ENCODE measurements around the gene ZDHHC22. TPM values are rescaled to one million over a fixed set of nuclear protein-coding genes. Genes with fewer than 3 reads are reported as not detected.

ZDHHC22 gene
- polyA plus RNA-seq, 1 donor from 2014 or later = 4.3 TPM

- Histone ChIP-seq H3K79me2 (replicated peaks; ENCODE audit: insufficient read depth, low read length) (no peaks in the 10 kb centered on the region), H3K4me3 (ENCODE audit: low read length) (peak within 1 kb of the TSS; percentile 96), H4K20me1 (ENCODE audit: insufficient read depth) (no peaks in the 10 kb centered on the region), H3K9me2 (ENCODE audit: insufficient read depth, low read length) (no peaks in the 10 kb centered on the region), H3K27ac (ENCODE audit: low read length) (peak within 1 kb of the TSS; percentile 77), H3K9ac (ENCODE audit: low read length) (peak within 1 kb of the TSS; percentile 86), H3F3A (ENCODE audit: insufficient read depth, low read length, poor library complexity, severe bottlenecking) (no peaks in the 10 kb centered on the region), H3K9me3 (ENCODE audit: low read length) (no peaks in the 10 kb centered on the region), H3K27me3 (ENCODE audit: insufficient read depth, low read depth, low read length) (no peaks in the 10 kb centered on the region), H2AFZ (ENCODE audit: low read depth, low read length) (peak within 1 kb of the TSS; percentile 83), H3K4me2 (ENCODE audit: low read length) (peak within 1 kb of the TSS; percentile 95), H3K36me3 (ENCODE audit: insufficient read depth, low read length) (no peaks in the 10 kb centered on the region)
- peak; percentile 55 for TF ChIP-seq RAD21 (conservative IDR thresholded peaks at IDR 0.05)
- no peak for TF ChIP-seq TAF1 (IDR thresholded peaks at IDR 0.05; ENCODE audit: low read depth)
- TF ChIP-seq, protein P1, sequence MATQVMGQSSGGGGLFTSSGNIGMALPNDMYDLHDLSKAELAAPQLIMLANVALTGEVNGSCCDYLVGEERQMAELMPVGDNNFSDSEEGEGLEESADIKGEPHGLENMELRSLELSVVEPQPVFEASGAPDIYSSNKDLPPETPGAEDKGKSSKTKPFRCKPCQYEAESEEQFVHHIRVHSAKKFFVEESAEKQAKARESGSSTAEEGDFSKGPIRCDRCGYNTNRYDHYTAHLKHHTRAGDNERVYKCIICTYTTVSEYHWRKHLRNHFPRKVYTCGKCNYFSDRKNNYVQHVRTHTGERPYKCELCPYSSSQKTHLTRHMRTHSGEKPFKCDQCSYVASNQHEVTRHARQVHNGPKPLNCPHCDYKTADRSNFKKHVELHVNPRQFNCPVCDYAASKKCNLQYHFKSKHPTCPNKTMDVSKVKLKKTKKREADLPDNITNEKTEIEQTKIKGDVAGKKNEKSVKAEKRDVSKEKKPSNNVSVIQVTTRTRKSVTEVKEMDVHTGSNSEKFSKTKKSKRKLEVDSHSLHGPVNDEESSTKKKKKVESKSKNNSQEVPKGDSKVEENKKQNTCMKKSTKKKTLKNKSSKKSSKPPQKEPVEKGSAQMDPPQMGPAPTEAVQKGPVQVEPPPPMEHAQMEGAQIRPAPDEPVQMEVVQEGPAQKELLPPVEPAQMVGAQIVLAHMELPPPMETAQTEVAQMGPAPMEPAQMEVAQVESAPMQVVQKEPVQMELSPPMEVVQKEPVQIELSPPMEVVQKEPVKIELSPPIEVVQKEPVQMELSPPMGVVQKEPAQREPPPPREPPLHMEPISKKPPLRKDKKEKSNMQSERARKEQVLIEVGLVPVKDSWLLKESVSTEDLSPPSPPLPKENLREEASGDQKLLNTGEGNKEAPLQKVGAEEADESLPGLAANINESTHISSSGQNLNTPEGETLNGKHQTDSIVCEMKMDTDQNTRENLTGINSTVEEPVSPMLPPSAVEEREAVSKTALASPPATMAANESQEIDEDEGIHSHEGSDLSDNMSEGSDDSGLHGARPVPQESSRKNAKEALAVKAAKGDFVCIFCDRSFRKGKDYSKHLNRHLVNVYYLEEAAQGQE (IDR thresholded peaks at IDR 0.05; ENCODE audit: borderline replicate concordance) = peak; percentile 43
- peak; percentile 82 for TF ChIP-seq MXI1 (conservative IDR thresholded peaks at IDR 0.05; ENCODE audit: poor library complexity, severe bottlenecking)
- TF ChIP-seq CTCF (IDR thresholded peaks at IDR 0.05; ENCODE audit: poor library complexity, severe bottlenecking) = peak; percentile 34
- peak; percentile 82 for TF ChIP-seq POLR2AphosphoS5 (IDR thresholded peaks at IDR 0.05)
- TF ChIP-seq EP300 (conservative IDR thresholded peaks at IDR 0.05; ENCODE audit: poor library complexity, severe bottlenecking) = peak; percentile 26
- no peak for TF ChIP-seq EZH2 (IDR thresholded peaks at IDR 0.05; ENCODE audit: borderline replicate concordance, insufficient read depth, low read length, poor library complexity, severe bottlenecking)
- TF ChIP-seq SMC3 (conservative IDR thresholded peaks at IDR 0.05; ENCODE audit: poor library complexity) = peak; percentile 48
Observed at GRCh38 chr14:77181603-77182437, 40.2 kb upstream of the ZDHHC22 start, which contains the start of gene TMEM63C. TMEM63C (plus strand) TSS chr14:77181798; CDS start chr14:77218814, 37,016 bp downstream.

GRCh38 chr14:77180726-77181602 lies 39.4 kb upstream of the ZDHHC22 start:
- Histone ChIP-seq H3K9ac (ENCODE audit: low read length) (peak overlapping the region; percentile 86), H3K4me3 (ENCODE audit: low read length) (peak overlapping the region; percentile 96), H3K36me3 (ENCODE audit: insufficient read depth, low read length) (no peaks in the 10 kb centered on the region), H3K79me2 (replicated peaks; ENCODE audit: insufficient read depth, low read length) (no peaks in the 10 kb centered on the region), H2AFZ (ENCODE audit: low read depth, low read length) (peak overlapping the region; percentile 83), H3K27me3 (ENCODE audit: insufficient read depth, low read depth, low read length) (no peaks in the 10 kb centered on the region), H3K9me2 (ENCODE audit: insufficient read depth, low read length) (no peaks in the 10 kb centered on the region), H3K9me3 (ENCODE audit: low read length) (no peaks in the 10 kb centered on the region), H3K4me2 (ENCODE audit: low read length) (no peak overlapping the region), H3F3A (ENCODE audit: insufficient read depth, low read length, poor library complexity, severe bottlenecking) (no peaks in the 10 kb centered on the region), H3K27ac (ENCODE audit: low read length) (peak overlapping the region; percentile 77), H4K20me1 (ENCODE audit: insufficient read depth) (no peaks in the 10 kb centered on the region)
- TF ChIP-seq EP300 (conservative IDR thresholded peaks at IDR 0.05; ENCODE audit: poor library complexity, severe bottlenecking) (no peak), RAD21 (conservative IDR thresholded peaks at IDR 0.05) (no peak), TAF1 (IDR thresholded peaks at IDR 0.05; ENCODE audit: low read depth) (no peak), CTCF (IDR thresholded peaks at IDR 0.05; ENCODE audit: poor library complexity, severe bottlenecking) (no peak), EZH2 (IDR thresholded peaks at IDR 0.05; ENCODE audit: borderline replicate concordance, insufficient read depth, low read length, poor library complexity, severe bottlenecking) (no peak), SMC3 (conservative IDR thresholded peaks at IDR 0.05; ENCODE audit: poor library complexity) (no peak), MXI1 (conservative IDR thresholded peaks at IDR 0.05; ENCODE audit: poor library complexity, severe bottlenecking) (no peak), POLR2AphosphoS5 (IDR thresholded peaks at IDR 0.05) (no peak)
- TF ChIP-seq, protein P1 (IDR thresholded peaks at IDR 0.05; ENCODE audit: borderline replicate concordance) = no peak

All from neural cell (in vitro differentiated cells).